MM.1S (cell line): Measurements from ENCODE around the gene SLX9.
"Not testable (repeated sequence)": the region's sequence is repeated elsewhere in the genome, so short reads cannot be mapped to it uniquely, and the experiment has no call there.

Experiments
- DNase-seq: peaks from one replicate; pipeline ENCODE4 v3.0.0-alpha.2; 2015
- H2AFZ ChIP-seq: fragments of 300-600 bp; sonication (generic); 2 replicates; pipeline ENCODE4 v1.6.0; 2016; ENCODE audit warnings: antibody characterized with exemption, low read length
- H3F3A ChIP-seq: fragments of 300-600 bp; sonication (generic); 2 replicates; pipeline ENCODE4 v1.6.1; 2016; ENCODE audit warnings: mild to moderate bottlenecking, antibody characterized with exemption, low read length, moderate library complexity, mixed read lengths; ENCODE audit not compliant: insufficient read depth
- H3K27ac ChIP-seq: fragments of 300-600 bp; sonication (generic); 2 replicates; pipeline ENCODE4 v1.5.1; 2016; ENCODE audit warnings: mild to moderate bottlenecking, low read length
- H3K27me3 ChIP-seq: fragments of 300-600 bp; sonication (generic); replicated peaks from 2 replicates; pipeline ENCODE4 v1.6.0; 2016; ENCODE audit warnings: low read length; ENCODE audit not compliant: insufficient read depth
- H3K36me3 ChIP-seq: fragments of 300-600 bp; sonication (generic); replicated peaks from 2 replicates; pipeline ENCODE4 v1.6.1; 2016; ENCODE audit warnings: mild to moderate bottlenecking, low read length, mixed read lengths; ENCODE audit not compliant: insufficient read depth
- H3K4me1 ChIP-seq: fragments of 300-600 bp; sonication (generic); 2 replicates; pipeline ENCODE4 v1.6.1; 2016; ENCODE audit warnings: low read length, mixed read lengths
- H3K4me2 ChIP-seq: fragments of 300-600 bp; sonication (generic); 2 replicates; pipeline ENCODE4 v1.6.0; 2016; ENCODE audit warnings: low read depth, low read length
- H3K4me3 ChIP-seq: fragments of 300-600 bp; sonication (generic); 2 replicates; pipeline ENCODE4 v1.5.1; 2016; ENCODE audit warnings: low read length, mixed read lengths
- H3K79me2 ChIP-seq: fragments of 300-600 bp; sonication (generic); 2 replicates; pipeline ENCODE4 v1.6.1; 2016; ENCODE audit warnings: mixed run types, low read length, mixed read lengths
- H3K9ac ChIP-seq: fragments of 300-600 bp; sonication (generic); 2 replicates; pipeline ENCODE4 v1.6.1; 2016; ENCODE audit warnings: low read length, mixed read lengths
- H3K9me2 ChIP-seq: fragments of 300-600 bp; sonication (generic); replicated peaks from 2 replicates; pipeline ENCODE4 v1.6.1; 2016; ENCODE audit warnings: mild to moderate bottlenecking, low read length, mixed read lengths; ENCODE audit not compliant: insufficient read depth
- H3K9me3 ChIP-seq: fragments of 300-600 bp; sonication (generic); replicated peaks from 2 replicates; pipeline ENCODE4 v1.6.1; 2016; ENCODE audit warnings: mild to moderate bottlenecking, low read length, mixed read lengths; ENCODE audit not compliant: insufficient read depth
- H4K20me1 ChIP-seq: fragments of 300-600 bp; sonication (generic); 2 replicates; pipeline ENCODE4 v1.6.1; 2016; ENCODE audit warnings: mild to moderate bottlenecking, low read length, moderate library complexity, mixed read lengths; ENCODE audit not compliant: insufficient read depth
- EZH2 ChIP-seq: fragments of 300-600 bp; sonication (generic); optimal IDR thresholded peaks from 2 replicates; pipeline ENCODE3; 2017; ENCODE audit warnings: low read depth, mild to moderate bottlenecking, antibody characterized with exemption, low read length, mixed read lengths
- EZH2phosphoT487 ChIP-seq: fragments of 300-600 bp; sonication (generic); IDR thresholded peaks from 2 replicates; pipeline ENCODE4 v1.6.1; 2018; ENCODE audit warnings: antibody characterized with exemption, low read length
- TF ChIP-seq, protein P1 (sequence below): fragments of 300-600 bp; sonication (generic); IDR thresholded peaks from 2 replicates; pipeline ENCODE4 v1.5.1; 2016; ENCODE audit warnings: antibody characterized with exemption, low read length, mixed read lengths

Gene SLX9

DNA sequence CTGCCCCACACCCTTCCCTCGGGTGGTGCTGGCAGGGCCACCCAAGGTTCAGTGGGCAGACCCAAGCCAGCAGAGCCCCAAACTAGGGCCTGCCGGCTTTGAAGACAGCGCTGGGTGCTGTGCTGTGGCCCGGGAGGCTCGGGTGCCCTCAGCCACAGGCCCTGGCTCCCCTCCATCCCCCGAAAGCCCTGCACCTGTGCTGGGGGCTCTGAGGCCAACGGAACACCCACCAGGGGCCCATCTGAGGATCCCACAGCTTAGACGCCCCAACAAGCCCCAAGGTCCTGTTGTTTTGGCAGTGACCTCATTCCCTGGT lies 27.7 kb upstream of the SLX9 start:
- Histone ChIP-seq H3K4me2 (no peak overlapping the region), H3K79me2 (no peaks in the 10 kb centered on the region), H3K27me3 (peaks cover 94% of the 10 kb centered on the region), H3K27ac (no peak overlapping the region), H3K9me2 (no peaks in the 10 kb centered on the region), H3K9ac (no peak overlapping the region), H4K20me1 (no peaks in the 10 kb centered on the region; the same call in 1 of the 2 replicates), H3K36me3 (no peaks in the 10 kb centered on the region), H3K4me3 (no peak overlapping the region), H3K4me1 (no peaks in the 10 kb centered on the region), H3F3A (no peaks in the 10 kb centered on the region), H2AFZ (no peak overlapping the region), H3K9me3 (no peaks in the 10 kb centered on the region)
- no peak for DNase-seq
- TF ChIP-seq, protein P1, sequence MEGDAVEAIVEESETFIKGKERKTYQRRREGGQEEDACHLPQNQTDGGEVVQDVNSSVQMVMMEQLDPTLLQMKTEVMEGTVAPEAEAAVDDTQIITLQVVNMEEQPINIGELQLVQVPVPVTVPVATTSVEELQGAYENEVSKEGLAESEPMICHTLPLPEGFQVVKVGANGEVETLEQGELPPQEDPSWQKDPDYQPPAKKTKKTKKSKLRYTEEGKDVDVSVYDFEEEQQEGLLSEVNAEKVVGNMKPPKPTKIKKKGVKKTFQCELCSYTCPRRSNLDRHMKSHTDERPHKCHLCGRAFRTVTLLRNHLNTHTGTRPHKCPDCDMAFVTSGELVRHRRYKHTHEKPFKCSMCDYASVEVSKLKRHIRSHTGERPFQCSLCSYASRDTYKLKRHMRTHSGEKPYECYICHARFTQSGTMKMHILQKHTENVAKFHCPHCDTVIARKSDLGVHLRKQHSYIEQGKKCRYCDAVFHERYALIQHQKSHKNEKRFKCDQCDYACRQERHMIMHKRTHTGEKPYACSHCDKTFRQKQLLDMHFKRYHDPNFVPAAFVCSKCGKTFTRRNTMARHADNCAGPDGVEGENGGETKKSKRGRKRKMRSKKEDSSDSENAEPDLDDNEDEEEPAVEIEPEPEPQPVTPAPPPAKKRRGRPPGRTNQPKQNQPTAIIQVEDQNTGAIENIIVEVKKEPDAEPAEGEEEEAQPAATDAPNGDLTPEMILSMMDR, result no peak
- TF ChIP-seq EZH2 (no peak), EZH2phosphoT487 (no peak)

DNA sequence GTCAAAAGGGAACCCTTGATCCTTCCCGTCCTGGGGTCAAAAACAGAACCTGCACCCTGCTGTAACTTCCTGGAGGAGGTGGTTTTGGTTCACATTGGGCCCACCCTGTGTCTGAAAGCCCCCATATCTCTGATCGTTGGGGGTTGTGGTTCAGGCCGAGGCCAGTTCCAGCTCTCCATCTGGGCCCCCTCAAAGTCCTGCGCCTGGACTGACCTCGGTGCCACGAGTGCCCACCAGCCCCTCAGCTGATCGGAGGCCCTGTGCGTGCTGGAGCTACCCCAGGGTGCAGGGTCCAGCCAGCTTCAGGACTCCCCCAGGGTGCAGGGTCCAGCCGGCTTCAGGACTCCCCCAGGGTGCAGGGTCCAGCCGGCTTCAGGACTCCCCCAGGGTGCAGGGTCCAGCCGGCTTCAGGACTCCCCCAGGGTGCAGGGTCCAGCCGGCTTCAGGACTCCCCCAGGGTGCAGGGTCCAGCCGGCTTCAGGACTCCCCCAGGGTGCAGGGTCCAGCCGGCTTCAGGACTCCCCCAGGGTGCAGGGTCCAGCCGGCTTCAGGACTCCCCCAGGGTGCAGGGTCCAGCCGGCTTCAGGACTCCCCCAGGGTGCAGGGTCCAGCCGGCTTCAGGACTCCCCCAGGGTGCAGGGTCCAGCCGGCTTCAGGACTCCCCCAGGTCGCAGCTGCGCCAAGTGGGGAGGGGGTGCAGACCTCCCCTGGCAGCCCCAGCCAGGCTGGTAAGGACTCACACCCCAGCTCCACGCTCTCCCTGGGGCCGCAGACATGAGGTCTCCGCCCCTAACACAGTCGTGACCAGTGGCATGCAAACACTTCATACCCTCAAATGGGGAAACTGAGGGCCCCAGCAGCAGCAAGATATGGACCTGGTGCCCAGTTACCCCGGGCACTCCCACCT lies 27.1 kb upstream of the SLX9 start:
- H3K9ac ChIP-seq, H3K9me2 ChIP-seq, H3K79me2 ChIP-seq, H3F3A ChIP-seq, DNase-seq, H3K9me3 ChIP-seq, H3K4me2 ChIP-seq, H3K4me3 ChIP-seq, H3K27ac ChIP-seq, H3K4me1 ChIP-seq, H2AFZ ChIP-seq, H4K20me1 ChIP-seq, H3K36me3 ChIP-seq: not testable (repeated sequence)
- H3K27me3 ChIP-seq, result peaks cover 94% of the 10 kb centered on the region

DNA sequence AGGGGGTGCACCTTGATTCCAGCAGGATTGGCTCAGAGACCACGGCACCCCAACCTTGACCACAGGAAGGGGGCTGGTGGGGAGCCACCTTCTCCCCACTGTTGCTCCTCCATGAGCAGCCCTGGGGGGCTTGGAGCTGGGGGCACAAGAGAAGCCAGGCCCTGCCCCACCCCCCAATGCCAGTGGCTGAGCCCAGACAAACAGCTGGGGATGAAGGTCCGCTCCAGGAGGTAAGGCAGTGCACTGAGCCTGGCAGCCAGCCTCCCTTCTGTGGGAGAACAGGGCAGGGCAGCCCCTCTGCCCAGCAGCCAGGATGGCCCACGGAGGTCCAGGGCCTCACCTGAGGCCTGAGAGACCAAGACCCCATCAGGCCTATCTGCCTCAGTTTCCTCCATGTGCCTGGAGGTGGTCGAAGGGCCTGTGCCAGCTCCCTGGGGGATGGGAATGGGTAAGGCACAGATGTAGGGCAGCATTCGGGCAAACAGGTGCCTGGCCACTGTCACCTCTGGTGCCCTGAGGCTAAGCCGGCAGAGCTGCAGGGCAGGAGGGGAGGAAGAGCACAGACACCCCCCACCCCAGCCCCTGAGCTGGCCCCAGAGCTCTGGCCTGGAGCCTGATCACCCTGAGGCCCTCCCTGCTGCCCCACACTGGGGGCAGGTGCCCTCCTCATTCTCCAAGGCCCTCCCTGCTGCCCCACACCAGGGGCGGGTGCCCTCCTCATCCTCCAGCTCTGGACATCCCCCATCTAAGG lies 26.2 kb upstream of the SLX9 start:
- Histone ChIP-seq H2AFZ (no peak overlapping the region), H3K27me3 (peaks cover 96% of the 10 kb centered on the region), H3K4me1 (no peaks in the 10 kb centered on the region), H3K4me3 (no peak overlapping the region), H3K4me2 (no peak overlapping the region), H4K20me1 (no peaks in the 10 kb centered on the region; the same call in 1 of the 2 replicates), H3K27ac (no peak overlapping the region), H3F3A (no peaks in the 10 kb centered on the region), H3K36me3 (no peaks in the 10 kb centered on the region), H3K9me3 (no peaks in the 10 kb centered on the region), H3K9ac (no peak overlapping the region), H3K79me2 (no peaks in the 10 kb centered on the region), H3K9me2 (no peaks in the 10 kb centered on the region)
- no peak for DNase-seq
- TF ChIP-seq EZH2 (no peak), EZH2phosphoT487 (no peak)
- TF ChIP-seq, protein P1, result no peak
